Astrocyte (in vitro differentiated cells and primary cell): ENCODE measurements around the gene KRT7.

Experiments
- CTCF ChIP-seq: IDR thresholded peaks from 2 replicates; pipeline ENCODE4 v1.5.1; 2011; ENCODE audit warnings: low read depth, mild to moderate bottlenecking, inconsistent platforms, low read length, moderate library complexity; ENCODE audit not compliant: insufficient read depth
- EZH2 ChIP-seq: IDR thresholded peaks from 2 replicates; pipeline ENCODE4 v1.6.1; 2012; ENCODE audit warnings: mild to moderate bottlenecking, low read length, inconsistent platforms; ENCODE audit not compliant: insufficient read depth

DNA sequence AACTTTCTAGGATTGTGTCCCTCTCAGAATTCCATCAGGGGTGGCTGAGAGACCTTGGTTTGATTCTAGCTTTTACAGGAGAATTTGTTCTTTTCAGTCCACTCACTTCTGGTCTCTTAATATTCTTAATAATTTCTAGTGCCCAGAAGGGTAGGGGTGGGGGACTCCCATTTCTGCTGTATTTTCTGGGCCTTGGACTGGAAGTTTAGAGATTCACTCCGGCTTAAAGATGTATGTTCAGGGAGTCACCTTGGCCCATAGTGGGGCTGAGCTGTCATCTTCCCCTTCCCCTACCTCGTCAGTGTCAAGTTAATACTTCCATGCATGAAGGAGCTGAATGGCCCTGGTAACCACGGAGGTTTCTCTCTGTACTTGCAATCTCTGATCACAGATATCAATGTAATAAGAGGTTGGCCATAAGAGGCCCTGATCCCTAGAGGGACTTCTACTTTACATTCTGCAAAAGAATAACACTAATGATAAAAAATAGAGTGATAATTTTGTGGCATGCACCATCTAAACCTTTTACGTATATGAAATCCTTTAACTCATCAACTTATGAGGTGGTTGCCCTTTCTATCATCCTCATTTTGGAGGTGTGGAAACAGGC, 51.6 kb downstream of the KRT7 start:
- TF ChIP-seq CTCF (no peak), EZH2 (no peak)
